BLaER1 (cell line): ENCODE results near the gene SIM2.

Source experiments
- H3K27ac ChIP-seq: shearing (Covaris generic); formaldehyde crosslinking; 2 replicates; pipeline ENCODE4 v1.8.1; 2022
- H3K27me3 ChIP-seq: shearing (Covaris generic); formaldehyde crosslinking; 2 replicates; pipeline ENCODE4 v1.8.1; 2022
- H3K36me3 ChIP-seq: shearing (Covaris generic); formaldehyde crosslinking; 2 replicates; pipeline ENCODE4 v1.8.1; 2022
- H3K4me1 ChIP-seq: shearing (Covaris generic); formaldehyde crosslinking; 2 replicates; pipeline ENCODE4 v1.8.1; 2022
- H3K4me2 ChIP-seq: shearing (Covaris generic); formaldehyde crosslinking; 2 replicates; pipeline ENCODE4 v1.8.1; 2022
- H3K4me3 ChIP-seq: shearing (Covaris generic); formaldehyde crosslinking; 2 replicates; pipeline ENCODE4 v1.8.1; 2022
- H3K9ac ChIP-seq: shearing (Covaris generic); formaldehyde crosslinking; 2 replicates; pipeline ENCODE4 v1.8.1; 2022
- H3K9me3 ChIP-seq: shearing (Covaris generic); formaldehyde crosslinking; 2 replicates; pipeline ENCODE4 v1.8.1; 2022
- H4K20me1 ChIP-seq: shearing (Covaris generic); formaldehyde crosslinking; 2 replicates; pipeline ENCODE4 v1.8.1; 2022
- Cebpa-rat ChIP-seq: shearing (Covaris generic); IDR thresholded peaks from 2 replicates; pipeline ENCODE4 v1.8.1; 2022

SIM2 gene

GRCh38 chr21:36745459-36745858 is 46.5 kb downstream of the SIM2 start:
- no peak for TF ChIP-seq Cebpa-rat
- H3K36me3 ChIP-seq: no peaks in the 10 kb centered on the region
- no peak overlapping the region for H3K4me2 ChIP-seq
- peaks cover 37% of the 10 kb centered on the region for H3K27me3 ChIP-seq
- no peak overlapping the region for H3K4me3 ChIP-seq
- H3K4me1 ChIP-seq: no peaks in the 10 kb centered on the region
- peaks cover 10% of the 10 kb centered on the region; the same call in 1 of the 2 replicates for H3K9me3 ChIP-seq
- H4K20me1 ChIP-seq: no peaks in the 10 kb centered on the region
- no peak overlapping the region for H3K9ac ChIP-seq
- no peak overlapping the region for H3K27ac ChIP-seq

GRCh38 chr21:36747041-36747814 is 48.3 kb downstream of the SIM2 start:
- no peak for TF ChIP-seq Cebpa-rat
- no peak overlapping the region for H3K9ac ChIP-seq
- peaks cover 9% of the 10 kb centered on the region for H3K4me1 ChIP-seq
- H3K4me3 ChIP-seq: no peak overlapping the region
- peaks cover 37% of the 10 kb centered on the region for H3K27me3 ChIP-seq
- peaks cover 10% of the 10 kb centered on the region; the same call in 1 of the 2 replicates for H3K9me3 ChIP-seq
- no peak overlapping the region for H3K27ac ChIP-seq
- no peaks in the 10 kb centered on the region for H3K36me3 ChIP-seq
- no peaks in the 10 kb centered on the region for H4K20me1 ChIP-seq
- no peak overlapping the region for H3K4me2 ChIP-seq

- Histone ChIP-seq H3K36me3 (no peaks in the 10 kb centered on the region), H3K27me3 (peaks cover 37% of the 10 kb centered on the region), H3K9ac (no peak overlapping the region), H3K4me1 (peaks cover 9% of the 10 kb centered on the region), H3K9me3 (peaks cover 10% of the 10 kb centered on the region; the same call in 1 of the 2 replicates), H4K20me1 (no peaks in the 10 kb centered on the region), H3K27ac (no peak overlapping the region), H3K4me3 (no peak overlapping the region), H3K4me2 (no peak overlapping the region)
- no peak for TF ChIP-seq Cebpa-rat
Observed at GRCh38 chr21:36747815-36748383, 49.0 kb downstream of the SIM2 start.

GRCh38 chr21:36749935-36750575 is 51.1 kb downstream of the SIM2 start:
- Histone ChIP-seq H4K20me1 (no peaks in the 10 kb centered on the region), H3K9me3 (peaks cover 10% of the 10 kb centered on the region; the same call in 1 of the 2 replicates), H3K4me1 (peaks cover 9% of the 10 kb centered on the region), H3K9ac (no peak overlapping the region), H3K4me2 (no peak overlapping the region), H3K4me3 (no peak overlapping the region), H3K36me3 (no peaks in the 10 kb centered on the region; the same call in 1 of the 2 replicates), H3K27ac (no peak overlapping the region), H3K27me3 (peaks cover 30% of the 10 kb centered on the region)
- no peak for TF ChIP-seq Cebpa-rat

DNA sequence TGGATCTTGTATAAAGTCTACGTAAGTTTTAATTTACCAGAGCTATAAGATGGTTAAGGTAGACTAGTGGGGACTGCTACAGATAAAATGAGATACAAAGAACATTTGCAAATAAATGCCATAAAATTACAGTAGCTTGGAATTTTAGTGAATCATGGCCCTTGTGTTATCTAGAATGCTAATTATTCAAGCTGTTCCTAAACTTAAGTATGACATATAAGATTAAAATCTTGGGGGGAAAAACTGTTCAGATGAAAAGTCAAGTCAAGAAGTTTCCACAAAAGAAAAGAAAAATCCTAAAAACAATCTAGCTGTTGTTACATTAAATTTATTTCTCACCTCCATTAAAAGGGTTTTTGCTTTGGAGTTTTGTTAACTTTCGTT is 51.7 kb downstream of the SIM2 start:
- H3K4me3 ChIP-seq: no peak overlapping the region
- H3K9ac ChIP-seq: no peak overlapping the region
- H3K9me3 ChIP-seq: peaks cover 10% of the 10 kb centered on the region; the same call in 1 of the 2 replicates
- H3K27ac ChIP-seq: no peak overlapping the region
- peaks cover 27% of the 10 kb centered on the region for H3K27me3 ChIP-seq
- H3K4me2 ChIP-seq: no peak overlapping the region
- H3K36me3 ChIP-seq: no peaks in the 10 kb centered on the region; the same call in 1 of the 2 replicates
- no peak for TF ChIP-seq Cebpa-rat
- H3K4me1 ChIP-seq: peaks cover 9% of the 10 kb centered on the region
- H4K20me1 ChIP-seq: no peaks in the 10 kb centered on the region

DNA sequence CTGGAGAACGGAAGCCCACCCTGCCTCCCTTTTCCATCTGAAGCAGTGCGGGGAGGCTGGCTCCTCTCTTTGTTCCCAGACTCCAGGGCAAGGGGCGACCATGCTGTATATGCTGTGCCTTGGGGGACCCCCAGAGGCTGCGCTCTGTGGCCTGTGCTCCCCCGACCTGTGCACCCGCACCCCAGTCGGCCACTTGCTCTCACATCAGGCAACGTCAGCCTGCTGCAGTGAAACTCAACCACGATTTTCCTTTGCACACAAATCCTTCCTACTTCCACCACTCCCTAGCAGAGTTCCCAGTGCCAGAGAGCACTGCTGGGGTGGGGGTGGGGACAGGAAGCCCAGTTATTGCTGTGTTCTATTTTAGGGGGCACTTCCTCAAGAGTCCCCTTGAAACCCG is 52.5 kb downstream of the SIM2 start:
- no peak for TF ChIP-seq Cebpa-rat

GRCh38 chr21:36753556-36753955 is 54.6 kb downstream of the SIM2 start:
- Histone ChIP-seq H3K27ac (no peak overlapping the region), H3K4me2 (no peak overlapping the region), H3K4me1 (peaks cover 9% of the 10 kb centered on the region), H3K9ac (no peak overlapping the region), H3K4me3 (no peak overlapping the region), H3K9me3 (no peaks in the 10 kb centered on the region), H3K36me3 (no peaks in the 10 kb centered on the region; the same call in 1 of the 2 replicates), H4K20me1 (no peaks in the 10 kb centered on the region), H3K27me3 (no peaks in the 10 kb centered on the region)
- TF ChIP-seq Cebpa-rat: no peak

More for the DNA sequence above, 52.5 kb downstream of the SIM2 start:
- no peak overlapping the region for H3K4me3 ChIP-seq
- no peak overlapping the region for H3K9ac ChIP-seq
- H3K36me3 ChIP-seq: no peaks in the 10 kb centered on the region; the same call in 1 of the 2 replicates
- peak overlapping the region; percentile 50 for H3K4me2 ChIP-seq
- peaks cover 10% of the 10 kb centered on the region; the same call in 1 of the 2 replicates for H3K9me3 ChIP-seq
- H3K4me1 ChIP-seq: peaks cover 9% of the 10 kb centered on the region
- H3K27me3 ChIP-seq: peaks cover 20% of the 10 kb centered on the region
- no peaks in the 10 kb centered on the region for H4K20me1 ChIP-seq
- H3K27ac ChIP-seq: no peak overlapping the region

DNA sequence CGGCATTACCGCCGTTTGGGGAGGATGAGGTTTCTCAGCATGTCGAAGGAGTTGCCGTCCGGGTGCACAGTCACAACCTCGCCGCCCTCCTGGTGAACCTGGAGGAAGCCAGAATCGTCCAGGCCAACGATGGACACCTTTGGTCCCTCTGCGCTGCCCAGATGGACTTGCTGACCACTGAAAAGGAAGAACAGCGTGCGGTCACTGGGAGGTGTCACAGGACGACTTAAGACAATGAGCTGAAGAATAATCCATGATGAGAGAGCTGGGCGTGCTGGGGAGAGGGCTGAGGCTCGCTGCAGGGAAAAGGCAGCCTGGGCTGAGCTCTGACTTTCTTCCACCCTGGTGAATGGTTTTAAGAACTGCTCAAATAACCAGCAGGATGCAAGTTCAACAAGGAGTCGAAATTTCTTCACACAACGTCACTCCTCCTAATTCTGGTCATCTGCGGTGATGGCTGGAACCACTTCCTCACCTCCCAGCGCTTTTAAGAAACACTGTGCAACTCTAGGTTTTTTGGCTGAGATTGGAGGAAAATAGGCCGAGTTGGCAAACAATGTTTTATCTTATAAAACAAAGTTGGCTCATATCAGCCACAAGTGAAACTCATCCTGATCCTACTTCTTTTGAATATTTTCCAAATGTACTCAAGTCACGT is 55.5 kb downstream of the SIM2 start:
- Histone ChIP-seq H3K9ac (no peak overlapping the region), H3K4me1 (peaks cover 9% of the 10 kb centered on the region), H4K20me1 (no peaks in the 10 kb centered on the region), H3K27me3 (no peaks in the 10 kb centered on the region), H3K27ac (no peak overlapping the region), H3K36me3 (no peaks in the 10 kb centered on the region; the same call in 1 of the 2 replicates), H3K4me3 (no peak overlapping the region), H3K4me2 (no peak overlapping the region), H3K9me3 (no peaks in the 10 kb centered on the region)
- TF ChIP-seq Cebpa-rat: no peak

DNA sequence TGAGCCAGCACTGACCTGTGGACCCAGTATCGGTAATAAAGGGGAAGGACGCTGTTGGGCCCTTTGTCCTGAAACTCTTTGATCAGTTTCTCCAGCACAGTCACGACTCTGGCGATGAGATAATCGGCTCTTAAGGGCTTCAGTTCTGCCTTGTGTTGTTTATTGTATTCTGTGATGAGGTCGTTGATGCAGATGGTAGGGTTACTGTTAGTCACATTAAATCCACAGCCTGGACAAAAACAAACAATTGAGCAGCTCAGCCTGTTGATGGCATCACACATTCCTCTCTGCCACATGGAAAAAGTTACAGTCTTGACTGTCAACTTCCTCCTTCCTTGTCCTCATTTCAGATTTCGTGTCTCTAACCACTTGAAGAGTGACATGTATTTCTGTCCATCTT is 57.6 kb downstream of the SIM2 start:
- no peak overlapping the region for H3K27ac ChIP-seq
- H3K36me3 ChIP-seq: no peaks in the 10 kb centered on the region; the same call in 1 of the 2 replicates
- H3K9ac ChIP-seq: no peak overlapping the region
- no peak overlapping the region for H3K4me3 ChIP-seq
- H3K4me1 ChIP-seq: peaks cover 12% of the 10 kb centered on the region
- H3K9me3 ChIP-seq: no peaks in the 10 kb centered on the region
- no peaks in the 10 kb centered on the region for H3K27me3 ChIP-seq
- no peak for TF ChIP-seq Cebpa-rat
- no peaks in the 10 kb centered on the region for H4K20me1 ChIP-seq
- no peak overlapping the region for H3K4me2 ChIP-seq
